Colonic mucosa (tissue), 4 donors: ENCODE measurements around the gene ACAP2. TPM values are rescaled to one million over a fixed set of nuclear protein-coding genes. Genes with fewer than 3 reads are reported as not detected.

Source experiments
- DNase-seq: peaks from one replicate; pipeline ENCODE4 v3.0.0-alpha.2; 2020
- H3K27ac ChIP-seq: fragments of 200-600 bp; one replicate; pipeline ENCODE4 v1.8.0; 2021
- H3K27me3 ChIP-seq: fragments of 200-600 bp; one replicate; pipeline ENCODE4 v1.8.0; 2021
- H3K36me3 ChIP-seq: fragments of 200-600 bp; one replicate; pipeline ENCODE4 v1.8.0; 2021
- H3K4me1 ChIP-seq: fragments of 200-600 bp; one replicate; pipeline ENCODE4 v1.8.0; 2021; ENCODE audit warnings: mild to moderate bottlenecking
- H3K4me3 ChIP-seq: fragments of 200-600 bp; one replicate; pipeline ENCODE4 v1.8.0; 2021
- H3K9ac ChIP-seq, 2 donors: one replicate each; pipeline ENCODE4 v1.7.0; 2013; ENCODE audit warnings: control low read depth in 2 of 2, low read depth in 2 of 2, low read length in 2 of 2
- H3K9me3 ChIP-seq: fragments of 200-600 bp; one replicate; pipeline ENCODE4 v1.8.0; 2021
- CTCF ChIP-seq: fragments of 200-600 bp; IDR thresholded peaks from one replicate; pipeline ENCODE4 v1.8.0; 2022; ENCODE audit warnings: antibody characterized with exemption, mild to moderate bottlenecking
- intact Hi-C: fragments of 100-400 bp; cut with DNase I; formaldehyde crosslinking; loops from one replicate; pipeline ENCODE4 v1.14.1; 2022
- total RNA-seq, 2 donors: library from RNA; stranded (reverse); fragmentation: NEBNext Ultra II Directional in 1 of 2; extraction: Animal tissue kit (Norgen Biotek cat#: 25700) in 1 of 2; gene quantifications; one replicate each; pipeline ENCODE4 v1.2.1, GENCODE V29; 2021
- donor health status: healthy.
- donor health status: DM: no; HTN: no; CAD: no.
- donor health status: DM: no; HTN: no; CAD: no.

The ACAP2 gene
- total RNA-seq, 2 donors from 2014 or later = 48.8 to 62.4 TPM

GRCh38 chr3:195255176-195255500 lies 187.7 kb downstream of the ACAP2 start:
- H3K4me1 ChIP-seq = peaks cover 5% of the 10 kb centered on the region
- intact Hi-C loops = loop anchor here (10.0 kb wide), 2 partner anchors 140 to 270 kb away; no protein-coding TSS in a partner anchor
- no peaks in the 10 kb centered on the region for H3K27me3 ChIP-seq
- H3K4me3 ChIP-seq = no peak overlapping the region
- H3K27ac ChIP-seq = no peak overlapping the region
- no peak for DNase-seq
- H3K9ac ChIP-seq = no peak overlapping the region
- no peaks in the 10 kb centered on the region for H3K9me3 ChIP-seq
- TF ChIP-seq CTCF = no peak
- H3K36me3 ChIP-seq = no peaks in the 10 kb centered on the region

- Histone ChIP-seq H3K27ac (no peak overlapping the region), H3K4me3 (no peak overlapping the region), H3K36me3 (no peaks in the 10 kb centered on the region), H3K9me3 (no peaks in the 10 kb centered on the region), H3K4me1 (peaks cover 5% of the 10 kb centered on the region), H3K27me3 (no peaks in the 10 kb centered on the region), H3K9ac (no peak overlapping the region)
- intact Hi-C loops = loop anchor here (10.0 kb wide), 2 partner anchors 140 to 270 kb away; no protein-coding TSS in a partner anchor
- TF ChIP-seq CTCF = no peak
- peak; percentile 11 for DNase-seq
Observed at GRCh38 chr3:195254454-195255175, 188.2 kb downstream of the ACAP2 start.

- no peak for TF ChIP-seq CTCF
- no peaks in the 10 kb centered on the region for H3K27me3 ChIP-seq
- no peak overlapping the region for H3K9ac ChIP-seq
- intact Hi-C loops = loop anchor here (10.0 kb wide), 2 partner anchors 139 to 269 kb away; no protein-coding TSS in a partner anchor
- H3K4me3 ChIP-seq = no peak overlapping the region
- H3K36me3 ChIP-seq = no peaks in the 10 kb centered on the region
- H3K27ac ChIP-seq = no peak overlapping the region
- peak; percentile 14 for DNase-seq
- no peaks in the 10 kb centered on the region for H3K9me3 ChIP-seq
- H3K4me1 ChIP-seq = peaks cover under 1% of the 10 kb centered on the region
Observed at GRCh38 chr3:195253923-195254432, 188.8 kb downstream of the ACAP2 start.

- H3K27me3 ChIP-seq = no peaks in the 10 kb centered on the region
- no peaks in the 10 kb centered on the region for H3K4me1 ChIP-seq
- TF ChIP-seq CTCF = no peak
- no peak overlapping the region for H3K9ac ChIP-seq
- no peaks in the 10 kb centered on the region for H3K9me3 ChIP-seq
- intact Hi-C loops = loop anchor here (10.0 kb wide), 2 partner anchors 137 to 267 kb away; no protein-coding TSS in a partner anchor
- no peaks in the 10 kb centered on the region for H3K36me3 ChIP-seq
- H3K27ac ChIP-seq = no peak overlapping the region
- DNase-seq = peak; percentile 18
- no peak overlapping the region for H3K4me3 ChIP-seq
Observed at GRCh38 chr3:195251336-195252065, 191.3 kb downstream of the ACAP2 start.

GRCh38 chr3:195250473-195251251 lies 192.2 kb downstream of the ACAP2 start:
- no peaks in the 10 kb centered on the region for H3K9me3 ChIP-seq
- no peak overlapping the region for H3K27ac ChIP-seq
- peak; percentile 18 for DNase-seq
- no peak overlapping the region for H3K4me3 ChIP-seq
- no peak overlapping the region for H3K9ac ChIP-seq
- no peaks in the 10 kb centered on the region for H3K27me3 ChIP-seq
- no peaks in the 10 kb centered on the region for H3K4me1 ChIP-seq
- no peak for TF ChIP-seq CTCF
- intact Hi-C loops = loop anchor here (10.0 kb wide), 2 partner anchors 136 to 266 kb away; no protein-coding TSS in a partner anchor
- no peaks in the 10 kb centered on the region for H3K36me3 ChIP-seq
